Chondrocyte (in vitro differentiated cells): ENCODE data around the gene CLDN11. TPM values are rescaled to one million over a fixed set of nuclear protein-coding genes. Genes with fewer than 3 reads are reported as not detected.
A peak's percentile ranks its signal among the peaks of the same experiment; 100 is the strongest.

Experiments used
- DNase-seq: peaks from one replicate; pipeline ENCODE4 v3.0.0; 2021; ENCODE audit warnings: mixed read lengths, low spot score
- H3K27ac Mint-ChIP-seq: one replicate; pipeline ENCODE4 v1.8.0; 2021; ENCODE audit warnings: mild to moderate bottlenecking, moderate library complexity, mixed read lengths; ENCODE audit not compliant: unreplicated experiment
- H3K27me3 Mint-ChIP-seq: 2 replicates; pipeline ENCODE4 v1.8.0; 2021; ENCODE audit warnings: low read depth, mixed read lengths
- H3K36me3 Mint-ChIP-seq: 2 replicates; pipeline ENCODE4 v1.8.0; 2021; ENCODE audit warnings: low read depth, mixed read lengths
- H3K4me1 Mint-ChIP-seq: 2 replicates; pipeline ENCODE4 v1.8.0; 2021; ENCODE audit warnings: low read depth, mild to moderate bottlenecking, mixed read lengths
- H3K4me3 Mint-ChIP-seq: one replicate; pipeline ENCODE4 v1.8.0; 2021; ENCODE audit warnings: mild to moderate bottlenecking, moderate library complexity, mixed read lengths; ENCODE audit not compliant: unreplicated experiment
- H3K9me3 Mint-ChIP-seq: 2 replicates; pipeline ENCODE4 v1.8.0; 2021; ENCODE audit warnings: low read depth, mixed read lengths
- total RNA-seq: library from RNA; stranded (reverse); gene quantifications from 3 replicates; pipeline ENCODE4 v1.2.1, GENCODE V29; 2021
- TF ChIP-seq, protein P1 (sequence below): fragments of 200-600 bp; sonication (generic); IDR thresholded peaks from 2 replicates; pipeline ENCODE4 v1.5.0; 2021; ENCODE audit warnings: antibody characterized with exemption, mild to moderate bottlenecking, moderate library complexity

Gene CLDN11
- total RNA-seq, 1 donor from 2014 or later: 0.62 TPM

DNA sequence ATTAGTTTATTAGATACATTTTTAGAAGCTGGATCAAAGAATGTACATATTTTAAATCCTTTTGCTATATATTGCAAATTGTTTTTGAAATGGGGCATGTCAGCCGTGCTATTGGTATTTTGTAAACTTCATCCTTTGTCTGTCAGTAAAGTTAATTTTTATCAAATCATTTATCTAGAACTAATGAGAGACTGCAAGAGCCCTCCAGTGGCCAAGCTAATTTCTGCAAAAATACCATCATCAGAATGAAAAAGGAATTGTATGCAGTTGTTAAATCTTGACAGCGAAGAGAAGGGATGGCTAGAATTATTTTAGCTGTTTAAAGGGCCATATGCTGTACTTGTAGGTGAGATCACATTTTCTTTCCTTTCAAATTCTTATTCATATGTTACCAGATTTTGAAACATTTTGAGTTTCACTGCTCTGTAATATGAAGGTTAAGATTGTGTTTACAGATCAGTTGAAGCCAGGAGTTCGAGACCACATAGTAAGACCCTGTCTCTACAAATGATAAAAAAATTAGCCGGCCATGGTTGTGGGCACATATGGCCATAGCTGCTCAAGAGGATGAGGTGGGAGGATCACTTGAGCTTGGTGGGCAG lies 8.1 kb upstream of the CLDN11 start:
- TF ChIP-seq, protein P1, sequence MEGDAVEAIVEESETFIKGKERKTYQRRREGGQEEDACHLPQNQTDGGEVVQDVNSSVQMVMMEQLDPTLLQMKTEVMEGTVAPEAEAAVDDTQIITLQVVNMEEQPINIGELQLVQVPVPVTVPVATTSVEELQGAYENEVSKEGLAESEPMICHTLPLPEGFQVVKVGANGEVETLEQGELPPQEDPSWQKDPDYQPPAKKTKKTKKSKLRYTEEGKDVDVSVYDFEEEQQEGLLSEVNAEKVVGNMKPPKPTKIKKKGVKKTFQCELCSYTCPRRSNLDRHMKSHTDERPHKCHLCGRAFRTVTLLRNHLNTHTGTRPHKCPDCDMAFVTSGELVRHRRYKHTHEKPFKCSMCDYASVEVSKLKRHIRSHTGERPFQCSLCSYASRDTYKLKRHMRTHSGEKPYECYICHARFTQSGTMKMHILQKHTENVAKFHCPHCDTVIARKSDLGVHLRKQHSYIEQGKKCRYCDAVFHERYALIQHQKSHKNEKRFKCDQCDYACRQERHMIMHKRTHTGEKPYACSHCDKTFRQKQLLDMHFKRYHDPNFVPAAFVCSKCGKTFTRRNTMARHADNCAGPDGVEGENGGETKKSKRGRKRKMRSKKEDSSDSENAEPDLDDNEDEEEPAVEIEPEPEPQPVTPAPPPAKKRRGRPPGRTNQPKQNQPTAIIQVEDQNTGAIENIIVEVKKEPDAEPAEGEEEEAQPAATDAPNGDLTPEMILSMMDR: peak; percentile 85

DNA sequence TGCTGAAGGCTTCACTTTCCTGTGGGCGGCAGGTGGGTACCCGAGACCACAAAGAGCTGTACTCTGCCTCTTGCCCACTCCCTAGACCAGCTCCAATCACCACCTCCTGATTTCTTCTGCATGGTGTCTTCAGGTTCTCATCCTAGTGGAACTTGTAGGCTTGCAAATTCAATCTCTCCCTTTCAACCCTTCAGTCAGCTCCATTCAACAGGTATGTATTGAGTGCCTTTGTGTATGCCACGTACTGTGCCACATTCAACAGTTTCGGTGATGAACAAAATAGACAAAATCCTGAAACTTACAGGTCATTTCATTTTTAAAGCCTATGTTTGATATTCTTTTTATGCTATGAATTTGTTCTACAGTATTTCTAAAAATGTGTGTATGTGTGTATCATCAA lies 5.4 kb upstream of the CLDN11 start:
- TF ChIP-seq, protein P1: no peak
- H3K36me3 Mint-ChIP-seq: peaks cover 2% of the 10 kb centered on the region
- no peak overlapping the region for H3K27ac Mint-ChIP-seq
- no peaks in the 10 kb centered on the region for H3K27me3 Mint-ChIP-seq
- peaks cover 11% of the 10 kb centered on the region for H3K4me1 Mint-ChIP-seq
- no peak overlapping the region for H3K4me3 Mint-ChIP-seq
- no peak for DNase-seq
- H3K9me3 Mint-ChIP-seq: no peaks in the 10 kb centered on the region

More for the DNA sequence above, 8.1 kb upstream of the CLDN11 start:
- no peaks in the 10 kb centered on the region for H3K27me3 Mint-ChIP-seq
- peaks cover 9% of the 10 kb centered on the region for H3K4me1 Mint-ChIP-seq
- H3K27ac Mint-ChIP-seq: no peak overlapping the region
- H3K36me3 Mint-ChIP-seq: no peaks in the 10 kb centered on the region
- no peak overlapping the region for H3K4me3 Mint-ChIP-seq
- H3K9me3 Mint-ChIP-seq: no peaks in the 10 kb centered on the region
- no peak for DNase-seq

DNA sequence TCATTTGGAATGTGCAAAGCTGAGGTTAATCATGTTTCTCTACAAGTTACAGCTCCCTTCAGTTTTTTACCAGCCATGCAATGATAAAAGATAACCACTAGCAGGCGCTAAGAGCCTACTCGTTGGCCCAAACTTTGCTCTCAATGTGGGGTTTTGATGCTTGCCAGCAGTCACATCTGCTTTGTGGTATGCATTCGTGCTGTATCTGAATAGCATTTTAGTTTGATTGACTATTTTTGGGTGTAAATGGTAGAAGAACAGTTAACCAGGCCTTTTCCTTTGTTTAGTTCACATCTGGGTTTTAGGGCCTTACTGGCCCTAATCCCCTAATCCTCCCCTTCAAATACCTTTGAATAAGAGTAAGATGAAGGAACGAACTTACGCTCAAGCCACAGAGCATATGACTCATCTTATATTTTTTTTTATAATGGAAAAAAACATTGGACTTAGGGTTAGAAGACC lies 4.4 kb upstream of the CLDN11 start:
- DNase-seq: no peak
- TF ChIP-seq, protein P1: peak; percentile 97
- no peak overlapping the region for H3K27ac Mint-ChIP-seq
- H3K36me3 Mint-ChIP-seq: peaks cover 5% of the 10 kb centered on the region
- H3K4me1 Mint-ChIP-seq: peaks cover 12% of the 10 kb centered on the region
- no peaks in the 10 kb centered on the region for H3K27me3 Mint-ChIP-seq
- no peaks in the 10 kb centered on the region for H3K9me3 Mint-ChIP-seq
- no peak overlapping the region for H3K4me3 Mint-ChIP-seq

DNA sequence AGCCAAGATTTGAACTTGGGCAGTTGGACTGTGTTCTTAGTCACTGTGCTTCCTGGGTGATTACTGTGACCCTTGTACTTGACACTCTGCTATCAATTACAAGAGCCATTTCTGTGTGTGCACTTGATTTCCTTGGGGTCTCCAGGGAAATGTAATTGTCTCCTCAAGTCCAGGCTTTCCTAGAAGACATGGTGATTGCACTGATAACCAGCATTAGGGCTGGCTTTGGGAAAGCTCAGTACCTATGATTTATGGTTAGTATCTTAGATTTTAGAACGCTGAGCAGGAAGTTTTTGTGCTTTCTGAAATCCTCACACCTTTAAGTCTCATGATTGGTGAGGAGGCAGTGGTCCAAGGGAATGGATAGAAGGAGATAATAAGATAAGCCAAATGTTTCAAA lies 1.6 kb upstream of the CLDN11 start:
- H3K9me3 Mint-ChIP-seq: no peaks in the 10 kb centered on the region
- TF ChIP-seq, protein P1: no peak
- peaks cover 12% of the 10 kb centered on the region for H3K4me1 Mint-ChIP-seq
- no peak for DNase-seq
- H3K36me3 Mint-ChIP-seq: peaks cover 9% of the 10 kb centered on the region
- H3K4me3 Mint-ChIP-seq: no peak overlapping the region
- H3K27ac Mint-ChIP-seq: no peak overlapping the region
- H3K27me3 Mint-ChIP-seq: no peaks in the 10 kb centered on the region

DNA sequence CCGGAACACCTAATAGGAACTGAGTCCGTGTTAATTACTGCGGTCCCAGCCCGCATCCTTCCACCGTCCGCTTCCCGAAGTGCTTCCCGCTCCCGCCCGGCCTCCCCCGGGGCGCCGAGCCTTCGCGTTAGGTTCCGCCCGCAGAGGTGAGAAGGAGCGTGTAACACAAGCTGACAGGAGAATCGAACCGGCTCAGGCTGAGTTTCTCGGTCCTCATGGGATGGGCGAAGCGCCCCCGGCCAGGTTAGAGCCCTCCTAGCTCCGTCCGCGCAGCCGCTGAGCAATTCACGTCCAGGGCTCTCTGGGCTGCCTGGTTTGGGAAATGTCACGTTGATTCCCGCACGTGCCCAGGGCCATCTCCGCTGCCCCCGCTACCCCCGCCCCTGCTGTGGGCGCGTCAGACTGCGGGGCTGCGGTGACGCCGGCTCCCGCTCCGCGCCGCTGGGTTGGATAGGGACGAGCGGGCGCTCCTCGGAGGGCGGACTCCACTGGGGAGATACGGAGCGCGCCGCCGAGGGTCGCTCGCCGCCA lies 954 bp downstream of the CLDN11 start:
- H3K4me3 Mint-ChIP-seq: peak overlapping the region; percentile 9
- TF ChIP-seq, protein P1: no peak
- H3K27me3 Mint-ChIP-seq: no peaks in the 10 kb centered on the region
- no peak for DNase-seq
- H3K27ac Mint-ChIP-seq: no peak overlapping the region
- H3K36me3 Mint-ChIP-seq: peaks cover 18% of the 10 kb centered on the region
- peaks cover 4% of the 10 kb centered on the region for H3K4me1 Mint-ChIP-seq
- no peaks in the 10 kb centered on the region for H3K9me3 Mint-ChIP-seq
